Osteocyte (in vitro differentiated cells): ENCODE results near the gene STX4. TPM values are rescaled to one million over a fixed set of nuclear protein-coding genes. Genes with fewer than 3 reads are reported as not detected.

Experiments used
- DNase-seq: peaks from one replicate; pipeline ENCODE4 v3.0.0; 2021; ENCODE audit warnings: mixed read lengths; ENCODE audit not compliant: unreplicated experiment; ENCODE audit errors: extremely low spot score
- H3K27ac Mint-ChIP-seq: one replicate; pipeline ENCODE4 v1.8.0; 2021; ENCODE audit warnings: mild to moderate bottlenecking, mixed read lengths; ENCODE audit not compliant: unreplicated experiment
- H3K27me3 Mint-ChIP-seq: one replicate; pipeline ENCODE4 v1.8.0; 2021; ENCODE audit warnings: mixed read lengths; ENCODE audit not compliant: unreplicated experiment
- H3K36me3 Mint-ChIP-seq: one replicate; pipeline ENCODE4 v1.8.0; 2021; ENCODE audit warnings: mixed read lengths; ENCODE audit not compliant: unreplicated experiment
- H3K4me1 Mint-ChIP-seq: one replicate; pipeline ENCODE4 v1.8.0; 2021; ENCODE audit warnings: mixed read lengths; ENCODE audit not compliant: unreplicated experiment
- H3K4me3 Mint-ChIP-seq: one replicate; pipeline ENCODE4 v1.8.0; 2021; ENCODE audit warnings: mild to moderate bottlenecking, moderate library complexity, mixed read lengths; ENCODE audit not compliant: unreplicated experiment
- H3K9me3 Mint-ChIP-seq: one replicate; pipeline ENCODE4 v1.8.0; 2021; ENCODE audit warnings: mixed read lengths; ENCODE audit not compliant: unreplicated experiment
- CTCF ChIP-seq: fragments of 200-600 bp; sonication (generic); IDR thresholded peaks from 2 replicates; pipeline ENCODE4 v1.5.0; 2021; ENCODE audit warnings: antibody characterized with exemption, mild to moderate bottlenecking, moderate library complexity
- total RNA-seq: library from RNA; stranded (reverse); gene quantifications from 2 replicates; pipeline ENCODE4 v1.2.1, GENCODE V29; 2021

STX4 gene
- total RNA-seq, 1 donor from 2014 or later = 53.4 TPM

GRCh38 chr16:31050280-31051030 lies 17.1 kb downstream of the STX4 start:
- Mint-ChIP-seq H3K36me3 (no peaks in the 10 kb centered on the region), H3K27me3 (no peaks in the 10 kb centered on the region), H3K27ac (no peak overlapping the region), H3K4me1 (peaks cover 13% of the 10 kb centered on the region), H3K9me3 (no peaks in the 10 kb centered on the region), H3K4me3 (no peak overlapping the region)
- TF ChIP-seq CTCF = no peak
- no peak for DNase-seq

- Mint-ChIP-seq H3K27ac (peak overlapping the region; percentile 86), H3K4me1 (peaks cover 13% of the 10 kb centered on the region), H3K36me3 (no peaks in the 10 kb centered on the region), H3K9me3 (no peaks in the 10 kb centered on the region), H3K27me3 (no peaks in the 10 kb centered on the region), H3K4me3 (no peak overlapping the region)
- no peak for TF ChIP-seq CTCF
- DNase-seq = no peak
These were observed 18.8 kb downstream of the STX4 start for GRCh38 chr16:31052114-31052513.

- Mint-ChIP-seq H3K27ac (no peak overlapping the region), H3K36me3 (no peaks in the 10 kb centered on the region), H3K9me3 (no peaks in the 10 kb centered on the region), H3K4me3 (no peak overlapping the region), H3K4me1 (peaks cover 13% of the 10 kb centered on the region), H3K27me3 (no peaks in the 10 kb centered on the region)
- TF ChIP-seq CTCF = no peak
- no peak for DNase-seq
These were observed 22.3 kb downstream of the STX4 start for GRCh38 chr16:31055613-31056012.

GRCh38 chr16:31061126-31061812 lies 27.9 kb downstream of the STX4 start:
- Mint-ChIP-seq H3K4me1 (peaks cover 24% of the 10 kb centered on the region), H3K4me3 (no peak overlapping the region)
- no peak for DNase-seq

More at GRCh38 chr16:31061126-31061812, 27.9 kb downstream of the STX4 start:
- Mint-ChIP-seq H3K36me3 (peaks cover 18% of the 10 kb centered on the region), H3K9me3 (no peaks in the 10 kb centered on the region), H3K27ac (no peak overlapping the region), H3K27me3 (no peaks in the 10 kb centered on the region)
- TF ChIP-seq CTCF = no peak
